Thyroid gland (tissue), 4 donors: Measurements from ENCODE around the gene NR3C1.

Source experiments
- POLR2A ChIP-seq, 2 donors: fragments of 450-650 bp; IDR thresholded peaks; one replicate each; pipeline ENCODE4 v1.6.1; 2017; ENCODE audit warnings: antibody characterized with exemption in 2 of 2, mild to moderate bottlenecking in 2 of 2, moderate library complexity in 1 of 2
- TF ChIP-seq, protein P1 (sequence below), 6 experiments: fragments of 200-600 bp in 3 of 6; fragments of 450-650 bp in 3 of 6; sonication (generic) in 3 of 6; IDR thresholded peaks; one replicate each; pipeline ENCODE4 v1.5.1; 2016 to 2019; ENCODE audit warnings: antibody characterized with exemption in 6 of 6, mild to moderate bottlenecking in 2 of 6, inconsistent platforms in 1 of 6, moderate library complexity in 1 of 6

GRCh38 chr5:143401227-143402016 is 2.1 kb downstream of the NR3C1 start:
- TF ChIP-seq, protein P1, sequence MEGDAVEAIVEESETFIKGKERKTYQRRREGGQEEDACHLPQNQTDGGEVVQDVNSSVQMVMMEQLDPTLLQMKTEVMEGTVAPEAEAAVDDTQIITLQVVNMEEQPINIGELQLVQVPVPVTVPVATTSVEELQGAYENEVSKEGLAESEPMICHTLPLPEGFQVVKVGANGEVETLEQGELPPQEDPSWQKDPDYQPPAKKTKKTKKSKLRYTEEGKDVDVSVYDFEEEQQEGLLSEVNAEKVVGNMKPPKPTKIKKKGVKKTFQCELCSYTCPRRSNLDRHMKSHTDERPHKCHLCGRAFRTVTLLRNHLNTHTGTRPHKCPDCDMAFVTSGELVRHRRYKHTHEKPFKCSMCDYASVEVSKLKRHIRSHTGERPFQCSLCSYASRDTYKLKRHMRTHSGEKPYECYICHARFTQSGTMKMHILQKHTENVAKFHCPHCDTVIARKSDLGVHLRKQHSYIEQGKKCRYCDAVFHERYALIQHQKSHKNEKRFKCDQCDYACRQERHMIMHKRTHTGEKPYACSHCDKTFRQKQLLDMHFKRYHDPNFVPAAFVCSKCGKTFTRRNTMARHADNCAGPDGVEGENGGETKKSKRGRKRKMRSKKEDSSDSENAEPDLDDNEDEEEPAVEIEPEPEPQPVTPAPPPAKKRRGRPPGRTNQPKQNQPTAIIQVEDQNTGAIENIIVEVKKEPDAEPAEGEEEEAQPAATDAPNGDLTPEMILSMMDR (IDR thresholded peaks at IDR 0.05) = no peak
- no peak for TF ChIP-seq POLR2A (IDR thresholded peaks at IDR 0.05)
